HG03095 (cell line): ENCODE data around the gene VPS39.
"Not testable (repeated sequence)": the region's sequence is repeated elsewhere in the genome, so short reads cannot be mapped to it uniquely, and the experiment has no call there.

ENCODE experiments used
- ATAC-seq: cut with Tn5 transposase; IDR thresholded peaks from one replicate; pipeline ENCODE4 v1.9.1; 2021; ENCODE audit warnings: moderate library complexity; ENCODE audit not compliant: unreplicated experiment

VPS39 gene, protein sequence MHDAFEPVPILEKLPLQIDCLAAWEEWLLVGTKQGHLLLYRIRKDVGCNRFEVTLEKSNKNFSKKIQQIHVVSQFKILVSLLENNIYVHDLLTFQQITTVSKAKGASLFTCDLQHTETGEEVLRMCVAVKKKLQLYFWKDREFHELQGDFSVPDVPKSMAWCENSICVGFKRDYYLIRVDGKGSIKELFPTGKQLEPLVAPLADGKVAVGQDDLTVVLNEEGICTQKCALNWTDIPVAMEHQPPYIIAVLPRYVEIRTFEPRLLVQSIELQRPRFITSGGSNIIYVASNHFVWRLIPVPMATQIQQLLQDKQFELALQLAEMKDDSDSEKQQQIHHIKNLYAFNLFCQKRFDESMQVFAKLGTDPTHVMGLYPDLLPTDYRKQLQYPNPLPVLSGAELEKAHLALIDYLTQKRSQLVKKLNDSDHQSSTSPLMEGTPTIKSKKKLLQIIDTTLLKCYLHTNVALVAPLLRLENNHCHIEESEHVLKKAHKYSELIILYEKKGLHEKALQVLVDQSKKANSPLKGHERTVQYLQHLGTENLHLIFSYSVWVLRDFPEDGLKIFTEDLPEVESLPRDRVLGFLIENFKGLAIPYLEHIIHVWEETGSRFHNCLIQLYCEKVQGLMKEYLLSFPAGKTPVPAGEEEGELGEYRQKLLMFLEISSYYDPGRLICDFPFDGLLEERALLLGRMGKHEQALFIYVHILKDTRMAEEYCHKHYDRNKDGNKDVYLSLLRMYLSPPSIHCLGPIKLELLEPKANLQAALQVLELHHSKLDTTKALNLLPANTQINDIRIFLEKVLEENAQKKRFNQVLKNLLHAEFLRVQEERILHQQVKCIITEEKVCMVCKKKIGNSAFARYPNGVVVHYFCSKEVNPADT

DNA sequence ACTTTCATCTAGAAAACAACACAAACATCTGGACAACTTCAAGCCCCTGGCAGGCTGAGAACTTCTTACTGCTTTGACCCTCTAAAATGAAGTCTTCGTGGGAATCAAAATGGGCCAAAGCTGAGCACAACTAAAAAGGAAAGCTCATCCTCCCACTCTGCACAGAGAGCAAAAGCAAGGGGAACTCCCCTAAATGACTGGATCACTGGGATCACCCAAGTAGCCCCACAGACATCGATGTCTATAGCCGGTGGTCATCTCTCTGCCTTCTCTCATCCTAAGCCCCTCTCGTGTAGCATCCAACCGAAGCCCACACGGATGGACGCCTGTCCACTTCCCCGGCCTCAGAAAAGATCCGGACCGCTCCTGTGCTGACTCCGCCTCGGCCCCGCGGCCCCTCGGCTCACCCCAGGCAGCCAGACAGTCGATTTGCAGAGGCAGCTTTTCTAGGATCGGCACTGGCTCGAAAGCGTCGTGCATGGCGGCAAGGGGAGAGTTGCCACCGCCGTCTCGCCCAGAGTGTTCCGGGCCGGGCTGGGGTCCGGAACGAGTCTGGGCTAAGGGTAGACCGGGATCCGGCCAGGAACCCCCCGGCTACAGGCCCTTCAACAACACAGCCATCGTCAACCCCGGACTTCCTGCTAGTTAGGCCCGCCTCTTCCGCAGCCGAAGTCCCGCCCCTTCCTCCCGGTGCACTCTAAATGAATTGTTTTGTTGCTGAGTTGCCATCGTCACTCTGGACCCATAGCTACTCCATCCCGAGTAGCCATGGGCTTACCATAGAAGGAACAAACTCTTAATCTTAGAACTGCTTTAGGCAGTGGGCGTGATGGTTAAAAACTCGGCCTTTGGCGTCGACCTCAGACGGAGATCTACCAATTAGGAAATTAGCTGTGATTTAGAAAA is at the start of gene VPS39:
Gene VPS39, minus strand, starts transcription at position 631 of the 906 bp plus-strand sequence. Its CDS starts 151 bp downstream, at position 480.
- ATAC-seq = peak; percentile 79

DNA sequence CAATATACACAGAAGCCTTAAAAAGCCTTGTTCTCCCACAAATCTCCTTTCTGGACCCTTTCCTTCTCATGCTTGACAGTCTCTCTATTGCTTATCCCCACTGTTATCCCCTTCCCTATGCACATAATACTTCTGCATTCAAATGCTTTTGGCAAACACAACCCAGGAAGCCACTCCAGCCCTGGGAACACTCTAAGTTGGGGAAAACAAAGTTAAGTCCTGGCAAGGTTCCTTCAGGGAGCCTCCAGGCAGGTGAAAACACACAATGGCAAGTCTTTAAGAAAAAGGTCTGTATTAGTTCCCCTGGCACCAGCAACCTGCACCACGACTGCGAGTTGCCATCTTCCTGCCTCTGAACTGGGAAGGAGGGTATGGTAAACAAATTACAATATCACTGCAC is 45.2 kb upstream of the VPS39 start:
- no peak for ATAC-seq

DNA sequence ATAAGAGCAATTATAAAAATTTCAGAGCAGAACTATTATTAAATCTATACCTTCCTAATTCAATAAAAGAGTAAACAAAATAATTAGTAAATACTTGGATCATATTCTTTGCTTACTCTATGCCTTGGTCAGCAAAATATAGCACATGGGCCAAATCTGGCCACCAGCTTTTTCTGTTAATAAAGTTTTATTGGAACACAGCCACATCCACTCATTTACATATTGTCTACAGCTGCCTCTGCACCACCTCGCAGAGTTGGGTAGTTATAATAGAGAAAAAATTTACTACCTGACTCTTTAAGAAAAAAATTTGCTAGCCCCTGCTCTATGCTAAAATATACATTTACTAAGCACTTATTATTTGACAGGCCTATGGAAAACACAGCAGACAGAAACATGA is 32.7 kb upstream of the VPS39 start:
- ATAC-seq = no peak

DNA sequence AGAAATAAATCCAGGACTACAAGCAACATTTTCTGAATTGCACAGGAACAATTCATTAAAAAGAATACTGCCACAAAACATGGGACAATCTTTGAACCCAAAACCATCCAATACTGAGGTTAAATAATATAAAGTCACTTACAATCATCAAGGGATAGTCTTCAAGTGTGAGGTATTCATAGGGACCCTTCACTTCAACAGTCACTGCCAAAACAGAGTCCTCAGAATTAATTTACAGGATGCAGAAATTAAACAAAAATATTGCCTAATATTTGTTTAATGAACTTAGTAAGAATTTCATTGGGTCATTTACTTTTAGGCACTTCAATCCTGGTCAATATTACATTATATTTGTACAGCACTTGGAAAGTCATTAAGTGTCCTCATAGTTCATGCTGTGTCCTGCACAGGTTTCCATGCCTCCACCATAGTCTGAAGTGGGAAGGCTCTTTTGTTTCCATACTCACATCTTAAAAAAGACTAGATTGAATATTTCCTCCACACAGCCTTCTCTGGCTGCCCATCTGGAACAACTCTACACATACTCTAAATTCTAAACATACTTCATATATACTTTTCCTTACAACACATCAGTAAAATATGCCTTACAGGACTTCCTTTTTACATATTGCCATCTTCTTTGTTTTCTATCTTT is 31.6 kb upstream of the VPS39 start:
- no peak for ATAC-seq

DNA sequence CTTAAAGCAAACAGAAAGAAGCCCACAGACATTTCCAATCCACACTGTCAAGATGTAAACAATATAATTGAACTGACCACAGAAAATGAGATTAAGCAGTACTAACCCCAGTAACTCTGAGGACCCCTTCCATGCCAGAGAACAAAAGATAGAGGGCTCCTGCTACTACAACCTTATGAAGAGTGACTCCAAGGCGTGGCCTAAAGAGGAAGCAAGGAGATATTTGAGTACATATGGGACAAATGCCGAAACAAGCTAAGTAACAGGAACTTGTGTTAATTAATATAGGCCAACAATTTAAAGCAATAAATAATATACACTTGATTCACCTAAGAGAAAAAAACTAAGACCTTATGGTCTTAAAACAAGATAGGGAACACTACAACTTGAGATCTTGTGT is 25.0 kb upstream of the VPS39 start:
- ATAC-seq = no peak

DNA sequence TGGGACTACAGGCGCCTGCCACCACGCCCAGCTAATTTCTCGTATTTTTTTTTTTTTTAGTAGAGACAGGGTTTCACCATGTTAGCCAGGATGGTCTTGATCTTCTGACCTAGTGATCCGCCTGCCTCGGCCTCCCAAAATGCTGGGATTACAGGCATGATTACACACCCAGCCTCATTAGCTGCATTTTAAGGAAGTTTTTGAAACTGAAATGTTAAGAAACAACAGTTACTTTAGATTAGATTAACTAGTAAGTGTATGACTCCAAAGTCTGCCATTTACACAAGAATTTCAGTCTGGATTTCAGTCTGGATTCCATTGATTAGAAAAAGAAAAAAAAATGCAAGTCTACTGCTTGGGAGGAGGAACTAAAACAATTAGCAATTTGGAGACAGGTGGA is 24.5 kb upstream of the VPS39 start:
- no peak for ATAC-seq

DNA sequence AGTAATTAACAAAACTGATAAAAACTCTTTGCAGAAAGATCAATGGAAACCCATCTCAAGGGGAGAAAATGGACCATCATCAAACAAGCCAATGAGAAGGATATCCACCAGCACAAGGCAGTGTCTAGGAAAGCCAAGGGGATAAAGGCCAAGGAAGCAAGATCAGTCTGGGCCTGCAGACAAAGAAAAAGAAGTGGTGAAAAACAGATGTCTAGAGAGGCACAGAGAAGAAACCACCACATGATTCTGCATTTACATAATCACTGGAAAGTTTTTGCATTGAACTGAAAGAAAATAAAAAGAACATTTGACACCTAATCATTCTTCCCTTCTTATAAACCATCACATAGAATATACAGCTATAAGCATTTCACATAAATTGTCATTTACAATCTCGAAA is 23.0 kb upstream of the VPS39 start:
- no peak for ATAC-seq

DNA sequence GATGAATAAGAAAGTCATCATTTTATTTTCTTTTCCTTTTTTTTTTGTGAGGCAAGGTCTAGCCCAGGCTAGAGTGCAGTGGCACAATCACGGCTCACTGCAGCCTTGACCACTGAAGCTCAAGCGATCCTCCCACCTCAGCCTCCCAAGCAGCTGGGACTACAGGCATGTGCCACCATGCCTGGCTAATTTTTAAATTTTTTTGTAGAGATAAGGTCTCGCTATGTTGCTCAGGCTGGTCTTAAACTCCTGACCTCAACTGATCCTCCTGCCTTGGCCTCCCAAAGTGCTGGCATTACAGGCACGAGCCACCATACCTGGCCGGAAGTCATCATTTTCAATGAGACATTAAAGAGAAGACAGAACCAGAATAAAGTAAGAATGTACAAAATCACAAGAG is 20.9 kb upstream of the VPS39 start:
- not testable (repeated sequence) for ATAC-seq

DNA sequence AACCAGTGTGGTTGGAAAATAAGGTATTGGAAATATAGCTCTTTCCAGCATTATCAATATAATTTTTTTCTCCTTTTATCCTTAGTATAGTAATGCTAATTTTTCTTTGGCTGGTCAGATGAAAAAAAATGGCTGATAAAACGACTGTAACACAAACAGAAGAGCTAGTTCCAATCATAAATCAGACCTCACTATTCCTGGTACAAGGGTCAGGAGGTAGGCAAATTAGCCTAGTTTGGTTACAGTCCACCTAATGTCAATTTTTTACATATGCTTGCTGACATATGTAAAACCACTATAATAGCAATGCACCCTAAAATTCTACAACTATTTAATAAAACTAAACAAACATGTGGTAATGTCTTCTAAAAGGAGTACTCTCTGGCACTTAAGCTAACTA is 19.9 kb upstream of the VPS39 start:
- ATAC-seq = no peak

DNA sequence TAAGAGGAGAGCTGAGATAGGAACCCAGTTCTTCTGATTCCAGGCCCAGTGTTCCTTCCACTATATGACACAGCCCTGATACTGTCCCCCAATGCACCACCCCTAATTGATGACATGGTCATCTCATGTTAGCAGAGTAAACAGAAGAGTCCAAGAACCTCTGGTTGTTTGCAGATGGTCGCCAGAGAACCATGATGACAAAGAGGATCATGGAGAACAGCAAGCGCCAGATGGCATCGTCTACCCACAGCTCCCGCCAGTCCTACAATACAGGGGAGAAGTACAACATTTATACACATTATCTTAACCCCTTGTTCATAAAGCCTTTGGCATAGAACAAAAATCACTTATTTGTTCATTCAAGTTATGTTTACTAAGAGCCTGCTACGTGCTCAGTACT is 18.5 kb upstream of the VPS39 start:
- no peak for ATAC-seq

DNA sequence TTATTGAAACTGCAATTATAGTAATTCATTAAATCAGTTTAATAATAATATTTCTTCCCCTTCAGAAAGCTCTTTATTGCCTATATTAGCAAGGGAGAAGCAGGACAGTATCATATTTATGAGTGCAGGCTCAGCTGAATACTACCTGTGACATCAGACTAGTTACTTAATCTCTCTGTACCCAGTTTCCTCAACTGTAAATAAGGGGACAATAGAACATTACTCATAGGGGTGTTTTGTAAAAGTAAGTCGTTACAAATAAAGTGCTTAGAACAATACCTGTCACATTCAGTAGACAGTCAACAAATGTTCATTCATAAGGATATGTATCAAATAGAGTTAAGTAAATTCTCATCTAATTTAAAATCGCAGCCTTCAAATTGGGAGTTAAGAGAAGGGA is 12.1 kb upstream of the VPS39 start:
- ATAC-seq = no peak

DNA sequence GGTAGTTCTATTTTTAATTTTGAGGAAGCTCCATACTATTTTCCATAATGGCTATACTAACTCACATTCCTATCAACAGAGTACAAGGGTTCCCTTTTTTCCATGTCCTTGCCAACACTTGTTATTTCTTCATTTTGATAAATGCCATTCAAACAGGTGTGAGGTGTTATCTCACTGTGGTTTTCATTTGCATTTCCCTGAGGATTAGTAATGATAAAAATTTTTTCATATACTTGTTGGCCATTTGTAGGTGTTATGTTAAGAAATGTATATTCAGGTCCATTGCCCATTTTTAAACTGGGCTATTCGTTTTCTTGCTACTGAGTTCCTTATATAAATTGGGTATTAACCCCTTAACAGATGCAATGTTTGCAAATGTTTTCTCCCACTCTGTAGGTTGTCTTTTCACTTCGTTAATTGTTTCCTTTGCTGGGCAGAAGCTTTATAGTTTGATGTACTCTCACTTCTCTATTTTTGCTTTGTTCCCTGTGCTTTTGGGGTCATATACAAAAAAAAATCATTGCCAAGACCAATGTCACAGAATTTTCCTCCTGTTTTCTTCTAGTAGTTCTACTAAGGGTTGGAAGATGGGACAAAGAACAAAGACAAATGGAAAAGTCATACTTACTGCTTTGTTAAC is 11.0 kb upstream of the VPS39 start:
- ATAC-seq = no peak

DNA sequence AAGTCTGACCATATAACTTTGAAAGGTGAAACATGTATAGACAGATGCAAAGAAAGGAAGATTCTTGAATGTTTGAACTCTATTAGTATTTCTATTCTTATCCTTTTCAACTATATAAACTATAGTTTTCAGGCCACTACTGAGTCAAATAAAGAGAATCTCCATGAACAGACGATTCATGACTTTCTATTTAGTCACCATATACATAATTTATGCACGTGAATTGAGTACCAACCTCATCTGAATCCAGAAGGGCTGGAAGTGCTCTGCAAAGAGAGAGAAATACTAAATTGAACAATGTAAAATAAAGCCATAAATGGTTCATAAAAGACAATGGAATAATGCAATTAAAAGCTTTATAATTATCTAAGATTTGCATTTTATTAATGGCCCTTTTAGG is 9.5 kb upstream of the VPS39 start:
- no peak for ATAC-seq

DNA sequence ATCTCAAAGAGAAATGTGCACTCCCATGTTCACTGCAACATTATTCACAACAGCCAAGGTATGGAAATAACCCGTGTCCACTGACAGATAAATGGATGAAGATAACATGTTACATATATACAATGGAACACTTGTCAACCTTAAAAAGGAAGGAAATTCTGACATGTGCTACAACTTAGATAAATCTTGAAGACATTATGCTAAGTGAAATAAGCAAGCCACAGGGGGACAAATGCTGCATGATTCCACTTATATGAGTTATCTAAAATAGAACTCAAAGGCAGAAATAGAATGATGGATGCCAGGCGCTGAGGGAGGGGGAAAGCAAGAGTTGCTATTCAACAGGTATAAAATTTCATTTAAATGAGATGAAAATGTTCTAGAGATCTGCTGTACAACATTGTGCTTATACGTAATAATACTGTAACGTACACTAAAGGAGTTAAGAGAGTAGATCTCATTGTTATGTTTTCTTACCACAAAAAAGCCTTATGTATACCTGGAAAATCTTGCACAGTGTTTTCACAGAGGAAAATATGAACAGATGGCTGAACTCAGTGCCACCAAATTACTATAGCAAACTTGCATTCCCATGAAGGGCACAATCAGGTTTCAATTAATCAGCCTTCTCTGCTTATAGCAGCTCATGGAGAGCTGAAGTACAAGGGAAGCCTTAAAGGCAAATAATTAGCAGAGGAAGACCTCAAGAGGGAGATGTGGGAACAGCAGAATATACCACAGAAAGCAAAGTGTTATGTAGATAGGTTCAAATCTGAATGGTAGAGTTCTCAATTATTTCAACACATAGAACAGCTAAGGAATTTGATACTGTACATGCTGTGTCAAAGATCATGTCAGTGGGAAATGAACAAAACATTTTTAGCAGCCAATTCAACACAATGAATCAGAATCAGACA is 8.1 kb upstream of the VPS39 start:
- no peak for ATAC-seq

DNA sequence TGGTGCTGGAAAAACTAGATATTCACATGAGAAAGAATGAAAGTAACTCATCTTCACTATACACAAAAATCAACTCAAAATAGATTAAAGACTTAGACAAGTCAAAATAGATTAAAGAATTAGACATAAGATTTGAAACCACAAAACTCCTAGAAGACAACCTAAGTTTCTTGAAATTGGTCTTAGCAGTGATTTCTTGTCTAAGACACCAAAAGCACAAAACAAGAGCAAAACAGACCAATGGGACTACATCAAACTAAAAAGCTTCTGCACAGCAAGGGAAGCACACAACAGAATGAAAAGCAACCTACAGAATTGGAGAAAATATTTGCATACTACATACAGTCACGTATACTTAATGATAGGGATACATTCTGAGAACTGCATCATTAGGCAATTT is 6.5 kb upstream of the VPS39 start:
- ATAC-seq = no peak

DNA sequence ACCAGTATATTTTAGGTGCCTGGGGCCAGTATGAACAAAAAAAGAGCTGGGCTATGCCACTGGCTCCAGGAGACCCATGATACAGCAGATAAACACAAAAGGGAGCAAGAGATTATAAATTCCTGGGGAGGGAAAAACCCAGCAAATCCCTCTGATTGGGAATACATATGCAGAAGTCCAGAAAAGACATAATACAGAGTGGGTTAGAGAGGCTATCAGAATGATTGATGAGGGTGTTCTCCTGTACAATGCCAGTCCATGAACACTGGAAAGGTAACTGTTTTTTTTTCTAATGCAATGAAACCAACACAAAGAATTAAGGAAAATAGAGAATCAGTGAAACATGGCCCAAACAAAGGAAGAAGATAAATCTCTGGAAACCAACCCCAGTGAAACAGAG is 5.4 kb upstream of the VPS39 start:
- no peak for ATAC-seq

DNA sequence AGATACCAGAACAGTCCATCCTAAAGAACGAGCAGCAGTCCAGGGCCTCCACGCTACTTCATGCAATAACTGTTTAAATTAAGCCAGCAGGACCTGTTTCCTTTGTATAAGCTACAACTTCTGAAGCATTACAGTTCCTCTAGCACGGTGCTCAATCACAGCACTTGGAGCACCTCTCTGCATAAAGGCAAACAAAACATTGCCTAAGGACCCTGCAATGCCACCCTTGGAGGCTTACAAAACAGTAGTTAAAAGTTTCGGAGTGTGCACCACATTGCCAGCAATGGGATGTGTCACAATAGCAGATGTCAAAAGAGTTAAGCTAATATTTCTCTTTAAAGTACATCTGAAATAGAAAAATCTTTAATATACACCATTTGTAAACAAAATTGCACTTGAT is 2.6 kb upstream of the VPS39 start:
- no peak for ATAC-seq

DNA sequence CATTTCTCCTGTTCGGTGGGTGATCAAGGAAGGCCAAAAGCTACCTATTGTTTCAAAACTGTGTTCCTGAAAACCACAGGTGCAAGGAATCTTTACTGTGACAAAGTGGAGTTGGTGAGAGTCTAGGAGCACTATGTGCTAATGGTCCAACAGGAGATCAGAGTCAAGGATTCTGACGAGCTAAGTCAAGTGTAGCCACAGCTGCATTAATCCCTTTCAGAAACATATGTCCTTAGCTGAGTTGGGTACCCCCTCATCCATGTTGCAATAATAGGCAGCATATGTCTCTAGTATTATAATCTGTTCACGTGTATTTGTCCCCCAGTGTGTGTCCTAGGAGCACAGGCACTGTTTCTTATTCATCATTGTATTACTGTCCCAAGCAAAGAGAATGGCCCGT is 1.7 kb downstream of the VPS39 start:
- ATAC-seq = no peak

DNA sequence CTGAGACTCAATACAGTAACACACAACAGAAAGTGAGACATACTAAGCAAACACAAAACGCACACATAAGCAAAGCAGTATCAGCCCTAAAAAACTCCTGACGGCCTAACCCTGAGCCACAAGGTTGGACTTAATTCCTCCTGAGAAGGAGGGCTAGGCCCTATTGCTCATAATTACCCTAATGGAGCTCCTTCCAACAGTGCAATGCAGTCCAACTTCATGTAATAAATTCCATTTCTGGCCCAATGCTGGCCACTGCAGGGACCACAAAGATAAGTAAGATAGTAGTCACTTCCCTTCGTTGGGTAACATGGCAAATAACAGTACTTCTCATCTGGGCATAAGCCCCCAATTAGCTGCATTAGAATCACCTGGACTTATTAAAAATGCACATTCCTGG is 4.2 kb downstream of the VPS39 start:
- ATAC-seq = no peak
